IMR-90 (cell line): ENCODE measurements around the gene HHATL. TPM values are rescaled to one million over a fixed set of nuclear protein-coding genes. Genes with fewer than 3 reads are reported as not detected.

ENCODE experiments used
- ATAC-seq: fragments of 200-7000 bp; cut with Tn5 transposase; 2 replicates; pipeline ENCODE4 v1.9.1; 2020; ENCODE audit warnings: low read depth, mild to moderate bottlenecking, moderate library complexity
- BruUV-seq: library from RNA; stranded (reverse); fragments of 400-500 nt; replicated peaks from 2 replicates; lab custom pipeline; 2021; lab: Mats Ljungman, UMichigan
- CTCF ChIA-PET: fragments of 300-600 bp; formaldehyde crosslinking; extraction: SDS; loops from one replicate; lab custom pipeline; 2021; ENCODE audit warnings: antibody characterized with exemption; lab: Yijun Ruan, JAX
- POLR2A ChIA-PET: fragments of 300-600 bp; sonication (Branson Sonifier 250); formaldehyde crosslinking; loops from one replicate; lab custom pipeline; 2022; ENCODE audit warnings: antibody characterized with exemption; ENCODE audit not compliant: unreplicated experiment; lab: Charles Lee
- DNase-seq: peaks from one replicate; pipeline ENCODE4 v3.0.0; 2013
- H2AFZ ChIP-seq: replicated peaks from 2 replicates; pipeline ENCODE3; 2013; ENCODE audit warnings: low read length, mild to moderate bottlenecking; ENCODE audit not compliant: poor library complexity
- H2AK5ac ChIP-seq: 2 replicates; pipeline ENCODE4 v1.6.1; 2013; ENCODE audit warnings: low read depth, low read length, inconsistent platforms
- H2AK9ac ChIP-seq: replicated peaks from 2 replicates; pipeline ENCODE3; 2013; ENCODE audit warnings: mild to moderate bottlenecking, low read depth, low read length, moderate library complexity; ENCODE audit not compliant: poor library complexity
- H2BK120ac ChIP-seq: 2 replicates; pipeline ENCODE4 v1.6.1; 2013; ENCODE audit warnings: low read depth, low read length, inconsistent platforms
- H2BK15ac ChIP-seq: 3 replicates; pipeline ENCODE4 v1.6.1; 2013; ENCODE audit warnings: low read depth, low read length, inconsistent platforms
- H2BK20ac ChIP-seq: 2 replicates; pipeline ENCODE4 v1.6.1; 2013; ENCODE audit warnings: low read depth, mild to moderate bottlenecking, inconsistent platforms, low read length, moderate library complexity
- H2BK5ac ChIP-seq: 2 replicates; pipeline ENCODE4 v1.6.1; 2013; ENCODE audit warnings: mild to moderate bottlenecking, low read depth, low read length, inconsistent platforms; ENCODE audit not compliant: poor library complexity, severe bottlenecking
- H3K14ac ChIP-seq: replicated peaks from 2 replicates; pipeline ENCODE4 v1.6.1; 2013; ENCODE audit warnings: low read depth, low read length, inconsistent platforms
- H3K18ac ChIP-seq: 2 replicates; pipeline ENCODE4 v1.6.1; 2013; ENCODE audit warnings: low read depth, low read length, control low read depth
- H3K23ac ChIP-seq: 2 replicates; pipeline ENCODE4 v1.6.1; 2013; ENCODE audit warnings: low read depth, low read length, inconsistent platforms
- H3K27ac ChIP-seq: 2 replicates; pipeline ENCODE4 v1.5.1; 2013; ENCODE audit warnings: mild to moderate bottlenecking, control low read depth, low read length; ENCODE audit not compliant: insufficient read depth
- H3K27me3 ChIP-seq: 2 replicates; pipeline ENCODE4 v1.6.1; 2013; ENCODE audit warnings: low read length; ENCODE audit not compliant: control insufficient read depth, insufficient read depth
- H3K36me3 ChIP-seq: 2 replicates; pipeline ENCODE4 v1.6.1; 2013; ENCODE audit warnings: low read length, mixed read lengths; ENCODE audit not compliant: control insufficient read depth, insufficient read depth
- H3K4ac ChIP-seq: 2 replicates; pipeline ENCODE4 v1.6.1; 2013; ENCODE audit warnings: low read depth, low read length, inconsistent platforms
- H3K4me1 ChIP-seq: 2 replicates; pipeline ENCODE4 v1.6.1; 2013; ENCODE audit warnings: low read length, mixed read lengths; ENCODE audit not compliant: control insufficient read depth, insufficient read depth
- H3K4me2 ChIP-seq: 2 replicates; pipeline ENCODE4 v1.6.1; 2013; ENCODE audit warnings: low read depth, mild to moderate bottlenecking, control low read depth, low read length, moderate library complexity
- H3K4me3 ChIP-seq: 2 replicates; pipeline ENCODE4 v1.5.1; 2013; ENCODE audit warnings: low read depth, mild to moderate bottlenecking, control low read depth, low read length, moderate library complexity; ENCODE audit not compliant: insufficient read depth
- H3K56ac ChIP-seq: 2 replicates; pipeline ENCODE4 v1.6.1; 2013; ENCODE audit warnings: low read length, inconsistent platforms; ENCODE audit not compliant: insufficient read depth; ENCODE audit errors: extremely low read depth
- H3K79me1 ChIP-seq, 2 experiments: 2 replicates each; pipeline ENCODE4 v1.6.1; 2013; ENCODE audit warnings: low read length in 2 of 2, inconsistent platforms in 1 of 2, low read depth in 1 of 2
- H3K9ac ChIP-seq: 2 replicates; pipeline ENCODE4 v1.6.1; 2013; ENCODE audit warnings: low read depth, low read length, control low read depth
- H3K9me1 ChIP-seq: 2 replicates; pipeline ENCODE4 v1.6.1; 2013; ENCODE audit warnings: low read length, inconsistent platforms; ENCODE audit not compliant: insufficient read depth
- H3K9me3 ChIP-seq: 2 replicates; pipeline ENCODE4 v1.6.1; 2013; ENCODE audit warnings: low read length; ENCODE audit not compliant: control insufficient read depth, insufficient read depth
- H4K20me1 ChIP-seq: 2 replicates; pipeline ENCODE4 v1.6.1; 2013; ENCODE audit warnings: low read length, inconsistent platforms; ENCODE audit not compliant: insufficient read depth
- H4K5ac ChIP-seq: 2 replicates; pipeline ENCODE4 v1.6.1; 2013; ENCODE audit warnings: mild to moderate bottlenecking, low read depth, low read length, control low read depth
- H4K8ac ChIP-seq, 2 experiments: 2 replicates each; pipeline ENCODE4 v1.6.1; 2013; ENCODE audit warnings: low read depth in 2 of 2, low read length in 2 of 2, control low read depth in 1 of 2, inconsistent platforms in 1 of 2
- H4K91ac ChIP-seq: 2 replicates; pipeline ENCODE4 v1.6.1; 2013; ENCODE audit warnings: low read depth, low read length, inconsistent platforms; ENCODE audit not compliant: insufficient read depth
- MAFK ChIP-seq: IDR thresholded peaks from 2 replicates; pipeline ENCODE4 v1.6.1; 2012; ENCODE audit warnings: low read depth, low read length, improper control_type of control experiment
- WGBS, 2 experiments: methylation state at CpG; one replicate each; pipeline versions ENCODE4 v1.1.5 to v1.1.7; 2013; ENCODE audit warnings: missing lambda C conversion rate in 2 of 2; ENCODE audit not compliant: insufficient read length in 1 of 2; ENCODE audit errors: extremely low coverage in 2 of 2; 5-methylcytosine and 5-hydroxymethylcytosine counted together
- dilution Hi-C: fragments of 300-500 bp; cut with HindIII; formaldehyde crosslinking; loops from one replicate; pipeline ENCODE4 v1.14.3; 2018; ENCODE audit warnings: low sequenced_read_pairs; ENCODE audit not compliant: unreplicated experiment
- in situ Hi-C: fragments of 300-500 bp; cut with MboI; formaldehyde crosslinking; loops from 3 replicates; pipeline ENCODE4 v1.14.3; 2019; ENCODE audit warnings: low sequenced_read_pairs, inconsistent platforms, mixed read lengths
- intact Hi-C: fragments of 100-400 bp; cut with micrococcal nuclease; formaldehyde crosslinking; loops from 2 replicates; pipeline ENCODE4 v1.10.0; 2022
- polyA plus RNA-seq, 3 experiments: library from polyadenylated mRNA; depleted of rRNA; stranded (reverse); fragments of >200 nt; gene quantifications; 2 replicates each; pipeline ENCODE4 v1.2.3, GENCODE V29; 2012; ENCODE audit warnings: low replicate concordance in 1 of 3
- total RNA-seq: library from RNA; depleted of rRNA; stranded (reverse); fragments of >200 nt; gene quantifications from 2 replicates; pipeline ENCODE4 v1.2.3, GENCODE V29; 2012

The HHATL gene
- total and polyA plus RNA-seq, 2 of the 4 experiments (the other 2 are of a cell fraction) = not detected

GRCh38 chr3:42705962-42706585 is 3.5 kb upstream of the HHATL start:
- peaks cover 55% of the 10 kb centered on the region for H3K27me3 ChIP-seq
- no peak overlapping the region for H2BK120ac ChIP-seq
- dilution Hi-C loops = no loop called here
- no peak for ATAC-seq
- in situ Hi-C loops = no loop called here
- no peak overlapping the region for H2BK15ac ChIP-seq
- intact Hi-C loops = no loop called here
- H3K9me3 ChIP-seq = no peaks in the 10 kb centered on the region
- WGBS, 2 experiments = 42% methylated on average over 2 of the region's 10 CpGs; no CpG with 5 or more reads in 1 of the 2 experiments
- no peaks in the 10 kb centered on the region for H3K36me3 ChIP-seq
- no peak for TF ChIP-seq MAFK
- H3K56ac ChIP-seq = no peak overlapping the region
- CTCF ChIA-PET = no interaction called here
- H4K91ac ChIP-seq = no peak overlapping the region
- H2BK5ac ChIP-seq = no peak overlapping the region
- H4K8ac ChIP-seq = no peak overlapping the region
- H3K79me1 ChIP-seq = no peaks in the 10 kb centered on the region
- POLR2A ChIA-PET = no interaction called here
- H2AK5ac ChIP-seq = no peak overlapping the region
- H3K9ac ChIP-seq = no peak overlapping the region
- no peaks in the 10 kb centered on the region for H3K4me1 ChIP-seq
- no peak overlapping the region for H2AFZ ChIP-seq
- no peak overlapping the region for H2BK20ac ChIP-seq
- H3K4me2 ChIP-seq = no peak overlapping the region
- H4K20me1 ChIP-seq = no peaks in the 10 kb centered on the region; the same call in 1 of the 2 replicates
- H3K9me1 ChIP-seq = no peaks in the 10 kb centered on the region; the same call in 1 of the 2 replicates
- no peak overlapping the region for H3K23ac ChIP-seq
- H4K5ac ChIP-seq = no peak overlapping the region
- H3K14ac ChIP-seq = no peak overlapping the region
- DNase-seq = no peak
- H3K18ac ChIP-seq = no peak overlapping the region
- no peak overlapping the region for H2AK9ac ChIP-seq
- no peak overlapping the region for H3K27ac ChIP-seq
- no TSS peak for BruUV-seq
- H3K4ac ChIP-seq = no peak overlapping the region
- no peak overlapping the region for H3K4me3 ChIP-seq
